ENCODE results near the gene SYT17. TPM values are rescaled to one million over a fixed set of nuclear protein-coding genes. Genes with fewer than 3 reads are reported as not detected.
A peak's percentile ranks its signal among the peaks of the same experiment; 100 is the strongest.

The SYT17 gene
- polyA plus RNA-seq, 2 of the 4 experiments (the other 2 are of a cell fraction): 9.8 to 18.7 TPM

DNA sequence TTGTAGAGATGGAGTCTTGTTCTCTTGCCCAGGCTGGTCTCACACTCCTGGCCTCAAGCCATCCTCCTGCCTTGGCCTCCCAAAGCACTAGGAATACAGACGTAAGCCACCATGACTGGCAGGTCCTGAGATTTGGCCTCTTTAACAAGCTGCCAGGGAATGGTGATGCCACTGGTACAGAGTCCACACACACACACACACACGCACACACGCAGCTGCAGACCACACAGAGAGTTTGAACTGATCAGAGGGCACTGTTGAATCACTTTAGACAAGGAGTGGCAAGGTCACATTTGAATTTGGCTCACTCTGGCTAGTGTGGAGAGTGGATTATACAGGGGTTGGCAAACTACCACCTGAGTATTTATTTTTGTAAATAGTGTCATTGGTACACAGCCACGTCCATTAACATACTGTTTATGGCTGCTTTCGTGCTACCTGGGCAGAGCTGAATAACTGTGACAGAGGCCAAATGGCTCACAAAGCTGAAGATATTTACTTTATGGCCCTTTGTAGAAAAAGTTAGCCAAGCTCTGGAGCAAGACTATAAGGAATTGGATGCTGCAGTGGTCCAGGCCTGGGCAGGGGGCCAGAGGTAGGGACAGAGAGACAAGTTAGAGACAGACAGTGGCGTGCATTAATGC is 44.4 kb upstream of the SYT17 start (continued):
- TF ChIP-seq EHF (CRISPR knock-in tag; IDR thresholded peaks at IDR 0.05): no peak

DNA sequence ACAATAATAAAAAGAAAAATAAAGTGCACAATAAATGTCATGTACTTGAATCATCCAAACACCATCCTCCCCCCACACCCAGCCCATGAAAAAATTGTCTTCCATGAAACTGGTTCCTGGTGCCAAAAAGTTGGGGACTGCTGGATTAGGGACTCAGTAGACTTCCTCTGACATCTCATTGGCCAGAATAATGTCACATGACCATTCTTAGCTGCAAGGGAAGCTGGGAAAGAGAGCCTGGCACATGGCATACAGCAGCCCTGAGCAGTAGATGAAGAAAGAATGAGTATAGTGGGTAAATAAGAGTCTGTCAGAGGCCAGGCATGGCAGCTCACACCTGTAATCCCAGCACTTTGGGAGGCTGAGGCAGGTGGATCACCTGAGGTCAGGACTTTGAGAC is 41.7 kb upstream of the SYT17 start:
- Histone ChIP-seq H3K4me3 (no peak overlapping the region), H3K9me3 (peaks cover 16% of the 10 kb centered on the region), H3K4me1 (peaks cover 45% of the 10 kb centered on the region), H3K4me2 (no peak overlapping the region), H3K27ac (no peak overlapping the region)
- TF ChIP-seq, protein P1, sequence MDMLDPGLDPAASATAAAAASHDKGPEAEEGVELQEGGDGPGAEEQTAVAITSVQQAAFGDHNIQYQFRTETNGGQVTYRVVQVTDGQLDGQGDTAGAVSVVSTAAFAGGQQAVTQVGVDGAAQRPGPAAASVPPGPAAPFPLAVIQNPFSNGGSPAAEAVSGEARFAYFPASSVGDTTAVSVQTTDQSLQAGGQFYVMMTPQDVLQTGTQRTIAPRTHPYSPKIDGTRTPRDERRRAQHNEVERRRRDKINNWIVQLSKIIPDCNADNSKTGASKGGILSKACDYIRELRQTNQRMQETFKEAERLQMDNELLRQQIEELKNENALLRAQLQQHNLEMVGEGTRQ (IDR thresholded peaks at IDR 0.05): peak; percentile 51; the same call in 1 of the 2 replicates
- no peak for TF ChIP-seq ZC3H11A (IDR thresholded peaks at IDR 0.05)
- DNase-seq (ENCODE audit: low read depth in 1 of 2, low spot score in 1 of 2) (no peak), ATAC-seq (no peak), FAIRE-seq (no peak)
- CTCF ChIA-PET: interaction anchor here (0.8 to 2.2 kb wide), 5 partner anchors 22 to 53 kb away, joined by 3 to 8 read pairs (median 3); no protein-coding TSS in a partner anchor
- POLR2A ChIA-PET: no interaction called here

GRCh38 chr16:19127205-19127604 is 40.8 kb upstream of the SYT17 start:
- ChIA-PET POLR2A (interaction anchor here (1.4 kb wide), 1 partner anchor 33 kb away, joined by 3 read pairs; no protein-coding TSS in a partner anchor), CTCF (interaction anchor here (0.7 to 2.7 kb wide), 5 partner anchors 8 to 41 kb away, joined by 3 to 8 read pairs (median 3); no protein-coding TSS in a partner anchor)
- peaks cover 45% of the 10 kb centered on the region for H3K4me1 ChIP-seq
- DNase-seq (ENCODE audit: low read depth in 1 of 2, low spot score in 1 of 2): no peak
- no peak overlapping the region for H3K4me2 ChIP-seq
- ATAC-seq: no peak
- TF ChIP-seq EHMT2 (IDR thresholded peaks at IDR 0.05; ENCODE audit: low read depth): no peak
- no peak for TF ChIP-seq CBX2 (IDR thresholded peaks at IDR 0.05; ENCODE audit: borderline replicate concordance, low read depth)
- TF ChIP-seq, protein P2, sequence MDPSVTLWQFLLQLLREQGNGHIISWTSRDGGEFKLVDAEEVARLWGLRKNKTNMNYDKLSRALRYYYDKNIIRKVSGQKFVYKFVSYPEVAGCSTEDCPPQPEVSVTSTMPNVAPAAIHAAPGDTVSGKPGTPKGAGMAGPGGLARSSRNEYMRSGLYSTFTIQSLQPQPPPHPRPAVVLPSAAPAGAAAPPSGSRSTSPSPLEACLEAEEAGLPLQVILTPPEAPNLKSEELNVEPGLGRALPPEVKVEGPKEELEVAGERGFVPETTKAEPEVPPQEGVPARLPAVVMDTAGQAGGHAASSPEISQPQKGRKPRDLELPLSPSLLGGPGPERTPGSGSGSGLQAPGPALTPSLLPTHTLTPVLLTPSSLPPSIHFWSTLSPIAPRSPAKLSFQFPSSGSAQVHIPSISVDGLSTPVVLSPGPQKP (IDR thresholded peaks at IDR 0.05; ENCODE audit: low read depth, low read length): no peak
- TF ChIP-seq KDM5A (IDR thresholded peaks at IDR 0.05): no peak
- TF ChIP-seq HDAC2 (IDR thresholded peaks at IDR 0.05): no peak
- TF ChIP-seq POLR2AphosphoS2 (conservative IDR thresholded peaks at IDR 0.05; ENCODE audit: low read length): no peak
- TF ChIP-seq CTCF (IDR thresholded peaks at IDR 0.05): no peak
- no peak for TF ChIP-seq CBX8 (IDR thresholded peaks at IDR 0.05)
- no peak for TF ChIP-seq RFX5 (IDR thresholded peaks at IDR 0.05)
- no peak for TF ChIP-seq EHF (CRISPR knock-in tag; IDR thresholded peaks at IDR 0.05)
- no peak for TF ChIP-seq MAZ (IDR thresholded peaks at IDR 0.05; ENCODE audit: borderline replicate concordance, low read depth, low read length)
- TF ChIP-seq JUNB (IDR thresholded peaks at IDR 0.05): no peak
- no peak for TF ChIP-seq RAD21 (conservative IDR thresholded peaks at IDR 0.05 in 1 of 2, IDR thresholded peaks at IDR 0.05 in 1 of 2)
- no peak for TF ChIP-seq EP300 (IDR thresholded peaks at IDR 0.05)
- TF ChIP-seq ZFP36 (IDR thresholded peaks at IDR 0.05; ENCODE audit: borderline replicate concordance, partially characterized antibody): no peak
- no peak for TF ChIP-seq HOXA7 (CRISPR knock-in tag; IDR thresholded peaks at IDR 0.05)
- no peak overlapping the region for H3K27ac ChIP-seq
- WGBS (ENCODE audit: missing lambda C conversion rate): 93% methylated on average over 3 of the region's 3 CpGs
- H3K9me3 ChIP-seq: peaks cover 16% of the 10 kb centered on the region
- no peak overlapping the region for H3K4me3 ChIP-seq
- no peak for FAIRE-seq

Data from A549 (cell line).